ENCODE measurements around the gene PRKAR1B. TPM values are rescaled to one million over a fixed set of nuclear protein-coding genes. Genes with fewer than 3 reads are reported as not detected.
A peak's percentile ranks its signal among the peaks of the same experiment; 100 is the strongest.

Gene PRKAR1B
- total and polyA plus RNA-seq, 7 donors: 9.5 to 26.6 (median 11.4) TPM

DNA sequence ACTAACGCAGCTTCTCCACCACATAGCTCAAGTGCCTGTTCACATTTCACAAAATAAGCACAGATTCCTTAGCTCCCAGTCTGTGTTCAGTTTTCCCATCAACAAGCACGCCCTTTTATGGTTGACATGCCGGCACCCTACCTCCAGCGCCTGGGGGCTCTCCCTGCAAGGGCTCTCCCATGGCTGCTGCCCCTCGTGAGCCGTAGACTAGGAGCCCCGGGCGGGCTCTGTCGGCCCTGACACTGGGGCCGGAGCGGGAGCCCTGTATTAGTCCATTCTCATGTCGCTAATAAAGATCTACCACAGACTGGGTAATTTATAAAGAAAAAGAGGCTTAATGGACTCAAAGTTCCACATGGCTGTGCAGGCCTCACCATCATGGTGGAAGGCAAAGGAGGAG lies 34.0 kb upstream of the PRKAR1B start:
- intact Hi-C loops (cut with DNase I): no loop called here
- H3K36me3 ChIP-seq: peaks cover 37 to 86% (median 56%) of the 10 kb centered on the region in 4 donors
- DNase-seq: no peak

DNA sequence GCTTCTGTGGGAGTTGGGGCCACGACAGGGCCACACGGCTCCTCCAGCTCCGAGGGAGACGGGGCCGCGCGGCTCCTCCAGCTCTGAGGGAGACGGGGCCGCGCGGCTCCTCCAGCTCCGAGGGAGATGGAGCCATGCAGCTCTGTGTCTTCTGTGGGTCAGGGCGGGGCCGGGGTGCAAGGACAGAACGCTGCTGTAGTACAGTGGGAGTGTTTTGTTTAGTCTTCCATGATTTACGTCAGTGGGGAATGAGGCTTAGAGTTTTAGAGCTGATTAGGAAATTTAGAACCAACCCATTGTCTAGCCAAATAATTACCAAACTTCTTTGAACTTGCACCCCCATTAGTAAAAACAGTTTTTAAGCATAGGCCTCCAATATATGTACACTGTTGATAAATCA lies 32.9 kb upstream of the PRKAR1B start:
- H3K9me3 ChIP-seq: no peaks in the 10 kb centered on the region
- no peak overlapping the region for H3K27ac ChIP-seq
- H3K4me3 ChIP-seq: no peak overlapping the region
- TF ChIP-seq POLR2A (IDR thresholded peaks at IDR 0.05) (no peak), EP300 (IDR thresholded peaks at IDR 0.05) (no peak), POLR2AphosphoS5 (IDR thresholded peaks at IDR 0.05) (no peak)
- TF ChIP-seq, protein P1, sequence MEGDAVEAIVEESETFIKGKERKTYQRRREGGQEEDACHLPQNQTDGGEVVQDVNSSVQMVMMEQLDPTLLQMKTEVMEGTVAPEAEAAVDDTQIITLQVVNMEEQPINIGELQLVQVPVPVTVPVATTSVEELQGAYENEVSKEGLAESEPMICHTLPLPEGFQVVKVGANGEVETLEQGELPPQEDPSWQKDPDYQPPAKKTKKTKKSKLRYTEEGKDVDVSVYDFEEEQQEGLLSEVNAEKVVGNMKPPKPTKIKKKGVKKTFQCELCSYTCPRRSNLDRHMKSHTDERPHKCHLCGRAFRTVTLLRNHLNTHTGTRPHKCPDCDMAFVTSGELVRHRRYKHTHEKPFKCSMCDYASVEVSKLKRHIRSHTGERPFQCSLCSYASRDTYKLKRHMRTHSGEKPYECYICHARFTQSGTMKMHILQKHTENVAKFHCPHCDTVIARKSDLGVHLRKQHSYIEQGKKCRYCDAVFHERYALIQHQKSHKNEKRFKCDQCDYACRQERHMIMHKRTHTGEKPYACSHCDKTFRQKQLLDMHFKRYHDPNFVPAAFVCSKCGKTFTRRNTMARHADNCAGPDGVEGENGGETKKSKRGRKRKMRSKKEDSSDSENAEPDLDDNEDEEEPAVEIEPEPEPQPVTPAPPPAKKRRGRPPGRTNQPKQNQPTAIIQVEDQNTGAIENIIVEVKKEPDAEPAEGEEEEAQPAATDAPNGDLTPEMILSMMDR (IDR thresholded peaks at IDR 0.05): no peak
- 77 to 83% methylated on average over 16 of the region's 16 CpGs for WGBS, 2 donors
- H3K4me1 ChIP-seq: no peaks in the 10 kb centered on the region
- intact Hi-C loops (cut with DNase I): no loop called here
- H3K36me3 ChIP-seq: peaks cover 35 to 84% (median 52%) of the 10 kb centered on the region in 4 donors
- H3K27me3 ChIP-seq: no peaks in the 10 kb centered on the region
- no peak for DNase-seq

More for the DNA sequence above, 34.0 kb upstream of the PRKAR1B start:
- no peak for TF ChIP-seq EP300 (IDR thresholded peaks at IDR 0.05)
- TF ChIP-seq, protein P1 (IDR thresholded peaks at IDR 0.05): no peak
- no peak for TF ChIP-seq POLR2AphosphoS5 (IDR thresholded peaks at IDR 0.05)
- TF ChIP-seq POLR2A (IDR thresholded peaks at IDR 0.05): no peak
- H3K9me3 ChIP-seq: no peaks in the 10 kb centered on the region
- H3K4me1 ChIP-seq: no peaks in the 10 kb centered on the region
- no peak overlapping the region for H3K4me3 ChIP-seq
- WGBS, 2 donors: 97% methylated on average over 12 of the region's 12 CpGs
- H3K27me3 ChIP-seq: no peaks in the 10 kb centered on the region
- H3K27ac ChIP-seq: no peak overlapping the region

DNA sequence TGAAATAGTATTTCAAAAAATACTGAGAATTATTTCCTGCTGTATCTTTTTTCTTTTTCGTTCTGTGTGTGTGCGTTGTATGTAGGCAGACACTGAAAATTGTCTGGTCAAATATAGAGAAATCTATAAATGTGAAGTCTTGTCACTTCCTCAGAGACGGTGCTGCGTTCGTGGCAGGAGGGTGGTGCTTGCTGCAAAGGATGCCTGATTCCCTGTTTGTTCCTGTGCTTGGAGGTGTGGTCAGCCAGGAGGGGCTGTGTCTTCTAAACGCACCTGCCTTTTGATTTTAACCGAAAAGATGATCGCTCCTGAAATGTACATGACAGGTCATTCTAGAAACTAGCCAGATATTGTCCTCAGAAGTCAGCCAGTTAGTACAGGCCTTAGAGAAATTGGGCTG lies 32.5 kb upstream of the PRKAR1B start:
- H3K4me3 ChIP-seq: no peak overlapping the region
- H3K36me3 ChIP-seq: peaks cover 35 to 84% (median 52%) of the 10 kb centered on the region in 4 donors
- no peak for DNase-seq
- WGBS, 2 donors: 76 to 81% methylated on average over 8 of the region's 8 CpGs
- H3K27me3 ChIP-seq: no peaks in the 10 kb centered on the region
- TF ChIP-seq, protein P1 (IDR thresholded peaks at IDR 0.05): no peak
- TF ChIP-seq POLR2AphosphoS5 (IDR thresholded peaks at IDR 0.05) (no peak), POLR2A (IDR thresholded peaks at IDR 0.05) (no peak), EP300 (IDR thresholded peaks at IDR 0.05) (no peak)
- H3K4me1 ChIP-seq: no peaks in the 10 kb centered on the region
- H3K27ac ChIP-seq: no peak overlapping the region
- no peaks in the 10 kb centered on the region for H3K9me3 ChIP-seq
- intact Hi-C loops (cut with DNase I): no loop called here

DNA sequence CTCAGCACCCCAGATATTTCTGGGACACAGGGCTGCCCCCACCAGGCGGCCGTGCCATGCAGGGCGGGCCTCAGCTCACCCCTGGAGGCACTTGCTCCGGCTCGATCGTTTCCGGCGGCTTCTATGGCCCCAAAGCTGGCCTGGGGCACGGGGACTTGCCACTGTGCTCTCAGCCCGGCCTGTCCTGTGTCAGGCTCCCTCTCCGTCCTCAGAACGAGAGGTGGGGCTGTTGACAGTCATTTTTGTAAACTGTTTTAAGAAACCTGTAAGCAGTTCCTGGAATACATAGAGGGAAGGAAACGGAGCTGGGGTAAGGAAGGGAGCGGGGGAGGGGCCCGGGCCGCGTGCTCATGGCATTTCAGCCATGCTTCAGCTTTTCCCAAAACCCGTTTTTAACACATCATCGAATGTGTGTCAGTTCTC lies 30.7 kb upstream of the PRKAR1B start:
- 86 to 95% methylated on average over 19 of the region's 19 CpGs for WGBS, 2 donors
- peak overlapping the region in 1 of 4 donors; percentile 44 for H3K27ac ChIP-seq

DNA sequence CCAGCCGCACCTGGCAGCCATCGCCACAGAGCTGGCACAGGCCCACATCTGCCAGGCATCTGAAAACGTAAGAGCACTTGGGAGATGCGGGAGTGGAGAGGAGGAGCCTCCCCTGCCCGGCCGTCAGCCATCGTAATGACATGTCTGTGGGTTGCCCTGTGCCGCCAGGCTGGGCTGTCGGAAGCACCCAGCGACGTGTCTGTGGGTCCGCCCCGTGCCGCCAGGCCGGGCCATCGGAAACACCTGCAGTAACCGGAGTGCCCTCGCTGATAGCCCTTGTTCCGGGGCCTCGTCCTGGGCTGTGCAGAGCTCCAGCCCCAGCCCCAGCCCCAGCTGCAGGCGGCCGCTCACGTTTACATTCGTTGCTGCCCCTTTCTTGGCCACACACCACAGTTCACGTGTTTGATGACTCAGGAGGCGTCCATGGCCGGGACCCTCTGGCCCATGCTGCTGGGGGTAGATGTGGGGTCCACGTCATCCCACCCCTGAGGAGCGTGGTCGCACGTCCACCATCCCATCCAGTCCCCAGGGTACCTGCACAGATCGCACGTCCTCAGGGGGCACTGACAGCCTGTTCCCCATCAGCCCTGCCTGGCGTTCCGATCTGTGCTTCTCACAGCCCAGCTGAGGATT lies 30.0 kb upstream of the PRKAR1B start:
- WGBS, 2 donors: 95 to 96% methylated on average over 35 of the region's 35 CpGs
- Histone ChIP-seq H3K9me3 (no peaks in the 10 kb centered on the region), H3K4me3 (no peak overlapping the region), H3K36me3 (peaks cover 21 to 82% (median 40%) of the 10 kb centered on the region in 4 donors), H3K27ac (peak overlapping the region in 1 of 4 donors; percentile 44), H3K4me1 (no peaks in the 10 kb centered on the region), H3K27me3 (no peaks in the 10 kb centered on the region)
- DNase-seq: peak; percentile 44
- intact Hi-C loops (cut with DNase I): no loop called here
- TF ChIP-seq, protein P1 (IDR thresholded peaks at IDR 0.05): no peak
- TF ChIP-seq POLR2A (IDR thresholded peaks at IDR 0.05): no peak
- TF ChIP-seq POLR2AphosphoS5 (IDR thresholded peaks at IDR 0.05): no peak
- TF ChIP-seq EP300 (IDR thresholded peaks at IDR 0.05): no peak

More for the DNA sequence above, 30.7 kb upstream of the PRKAR1B start:
- intact Hi-C loops (cut with DNase I): no loop called here
- no peaks in the 10 kb centered on the region for H3K27me3 ChIP-seq
- TF ChIP-seq EP300 (IDR thresholded peaks at IDR 0.05) (no peak), POLR2A (IDR thresholded peaks at IDR 0.05) (no peak)
- H3K9me3 ChIP-seq: no peaks in the 10 kb centered on the region
- H3K4me1 ChIP-seq: no peaks in the 10 kb centered on the region
- no peak overlapping the region for H3K4me3 ChIP-seq
- DNase-seq: peak; percentile 50
- peaks cover 21 to 82% (median 41%) of the 10 kb centered on the region in 4 donors for H3K36me3 ChIP-seq

All from sigmoid colon (tissue), 7 donors.